Measurements from ENCODE around the gene NR1H4. TPM values are rescaled to one million over a fixed set of nuclear protein-coding genes. Genes with fewer than 3 reads are reported as not detected.

Gene NR1H4
- total and polyA plus RNA-seq, 4 experiments from 2014 or later = not detected

DNA sequence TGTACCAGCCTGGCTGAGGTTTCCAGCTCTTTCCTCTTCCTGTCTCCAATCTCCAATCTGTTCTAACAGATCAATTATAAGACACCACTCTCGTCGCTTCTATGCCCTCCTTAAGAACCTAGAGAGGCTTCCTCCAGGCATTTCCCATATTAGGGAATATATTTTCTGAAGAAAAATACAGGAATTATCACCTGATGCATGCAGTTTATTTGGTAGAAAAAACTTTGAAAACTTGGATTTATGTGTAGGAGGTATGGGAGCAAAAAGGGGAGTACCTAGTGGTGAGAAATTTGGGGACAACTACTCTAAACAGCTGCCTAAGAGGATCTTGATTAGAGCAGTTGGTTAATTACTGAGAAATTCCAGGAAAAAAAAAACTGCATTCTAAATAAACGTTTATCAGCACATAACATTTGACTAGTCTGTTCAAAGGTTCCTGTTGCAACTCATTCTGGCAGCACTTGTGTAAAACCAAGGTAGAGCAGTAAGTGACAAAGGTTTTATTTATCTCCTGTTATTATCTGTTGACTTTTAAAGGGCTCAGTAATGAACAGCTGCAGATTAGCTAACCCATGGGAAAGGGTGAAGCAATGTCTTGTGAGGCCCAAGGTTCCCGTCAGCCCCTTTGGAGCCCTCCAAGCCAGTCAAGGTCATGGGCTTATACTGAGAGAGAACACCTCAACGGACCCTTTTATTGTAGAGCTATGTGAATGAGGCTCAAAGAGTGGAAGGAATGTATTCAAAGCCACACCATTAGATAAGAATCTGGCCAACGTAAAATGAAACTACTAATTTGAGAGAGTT is 36.4 kb upstream of the NR1H4 start:
- no peak overlapping the region for H3K27ac ChIP-seq (ENCODE audit: low read depth, low read length)
- Mint-ChIP-seq H3K27ac (no peak overlapping the region), H3K27me3 (peaks cover 0 to 2% of the 10 kb centered on the region in 2 donors), H3K9me3 (no peaks in the 10 kb centered on the region), H3K36me3 (no peaks in the 10 kb centered on the region), H3K4me1 (no peaks in the 10 kb centered on the region), H3K4me3 (no peak overlapping the region)
- ChIA-PET CTCF (ENCODE audit: partially characterized antibody) (no interaction called here), POLR2A (ENCODE audit: partially characterized antibody) (no interaction called here)
- no peak for DNase-seq
- no peak overlapping the region for H3K4me3 ChIP-seq (ENCODE audit: low read length in 2 of 2)
- H3K36me3 ChIP-seq (ENCODE audit: insufficient read depth, low read length) = no peaks in the 10 kb centered on the region
- no peaks in the 10 kb centered on the region for H3K4me1 ChIP-seq (ENCODE audit: insufficient read depth, low read length)
- intact Hi-C loops (cut with micrococcal nuclease) = no loop called here
- no peaks in the 10 kb centered on the region for H3K9me3 ChIP-seq (ENCODE audit: control insufficient read depth in 1 of 2, low read length in 2 of 2)
- no peaks in the 10 kb centered on the region for H3K27me3 ChIP-seq (ENCODE audit: insufficient read depth, low read length)

GRCh38 chr12:100439797-100440196 is 33.9 kb upstream of the NR1H4 start:
- no peaks in the 10 kb centered on the region for H3K4me1 Mint-ChIP-seq
- Histone ChIP-seq H3K27me3 (ENCODE audit: insufficient read depth, low read length) (no peaks in the 10 kb centered on the region), H3K4me3 (ENCODE audit: low read length in 2 of 2) (no peak overlapping the region), H3K9me3 (ENCODE audit: control insufficient read depth in 1 of 2, low read length in 2 of 2) (no peaks in the 10 kb centered on the region), H3K4me1 (ENCODE audit: insufficient read depth, low read length) (no peaks in the 10 kb centered on the region), H3K27ac (ENCODE audit: low read depth, low read length) (no peak overlapping the region), H3K36me3 (ENCODE audit: insufficient read depth, low read length) (no peaks in the 10 kb centered on the region)
- H3K4me3 Mint-ChIP-seq = no peak overlapping the region
- ChIA-PET POLR2A (ENCODE audit: partially characterized antibody) (no interaction called here), CTCF (ENCODE audit: partially characterized antibody) (interaction anchor here (1.3 kb wide), 1 partner anchor 19 kb away, joined by 3 read pairs; no protein-coding TSS in a partner anchor)
- no peaks in the 10 kb centered on the region for H3K36me3 Mint-ChIP-seq
- intact Hi-C loops (cut with micrococcal nuclease) = no loop called here
- DNase-seq = no peak
- H3K27ac Mint-ChIP-seq = no peak overlapping the region
- peaks cover 1 to 2% of the 10 kb centered on the region in 2 donors for H3K27me3 Mint-ChIP-seq
- H3K9me3 Mint-ChIP-seq = no peaks in the 10 kb centered on the region

GRCh38 chr12:100442403-100442802 is 31.3 kb upstream of the NR1H4 start:
- no peak overlapping the region for H3K27ac Mint-ChIP-seq
- POLR2A ChIA-PET (ENCODE audit: partially characterized antibody) = no interaction called here
- no peaks in the 10 kb centered on the region for H3K9me3 Mint-ChIP-seq
- no peaks in the 10 kb centered on the region for H3K4me1 Mint-ChIP-seq
- CTCF ChIA-PET (ENCODE audit: partially characterized antibody) = no interaction called here
- H3K36me3 Mint-ChIP-seq = no peaks in the 10 kb centered on the region
- no peaks in the 10 kb centered on the region for H3K4me1 ChIP-seq (ENCODE audit: insufficient read depth, low read length)
- DNase-seq = no peak
- H3K4me3 ChIP-seq (ENCODE audit: low read length in 2 of 2) = no peak overlapping the region
- H3K9me3 ChIP-seq (ENCODE audit: control insufficient read depth in 1 of 2, low read length in 2 of 2) = no peaks in the 10 kb centered on the region
- H3K4me3 Mint-ChIP-seq = no peak overlapping the region
- H3K36me3 ChIP-seq (ENCODE audit: insufficient read depth, low read length) = no peaks in the 10 kb centered on the region
- no peaks in the 10 kb centered on the region for H3K27me3 ChIP-seq (ENCODE audit: insufficient read depth, low read length)
- intact Hi-C loops (cut with micrococcal nuclease) = no loop called here
- peaks cover 13% of the 10 kb centered on the region in 2 donors for H3K27me3 Mint-ChIP-seq
- no peak overlapping the region for H3K27ac ChIP-seq (ENCODE audit: low read depth, low read length)

- no peak overlapping the region for H3K4me3 Mint-ChIP-seq
- no peak for DNase-seq
- H3K4me1 Mint-ChIP-seq = no peaks in the 10 kb centered on the region
- peaks cover 14 to 16% of the 10 kb centered on the region in 2 donors for H3K27me3 Mint-ChIP-seq
- no peaks in the 10 kb centered on the region for H3K9me3 Mint-ChIP-seq
- no peak overlapping the region for H3K4me3 ChIP-seq (ENCODE audit: low read length in 2 of 2)
- no peak overlapping the region for H3K27ac ChIP-seq (ENCODE audit: low read depth, low read length)
- POLR2A ChIA-PET (ENCODE audit: partially characterized antibody) = no interaction called here
- H3K9me3 ChIP-seq (ENCODE audit: control insufficient read depth in 1 of 2, low read length in 2 of 2) = no peaks in the 10 kb centered on the region
- H3K27me3 ChIP-seq (ENCODE audit: insufficient read depth, low read length) = no peaks in the 10 kb centered on the region
- H3K36me3 ChIP-seq (ENCODE audit: insufficient read depth, low read length) = no peaks in the 10 kb centered on the region
- no peaks in the 10 kb centered on the region for H3K4me1 ChIP-seq (ENCODE audit: insufficient read depth, low read length)
- CTCF ChIA-PET (ENCODE audit: partially characterized antibody) = no interaction called here
- intact Hi-C loops (cut with micrococcal nuclease) = no loop called here
- H3K36me3 Mint-ChIP-seq = no peaks in the 10 kb centered on the region
- H3K27ac Mint-ChIP-seq = no peak overlapping the region
Observed at GRCh38 chr12:100443434-100443833, 30.2 kb upstream of the NR1H4 start.

DNA sequence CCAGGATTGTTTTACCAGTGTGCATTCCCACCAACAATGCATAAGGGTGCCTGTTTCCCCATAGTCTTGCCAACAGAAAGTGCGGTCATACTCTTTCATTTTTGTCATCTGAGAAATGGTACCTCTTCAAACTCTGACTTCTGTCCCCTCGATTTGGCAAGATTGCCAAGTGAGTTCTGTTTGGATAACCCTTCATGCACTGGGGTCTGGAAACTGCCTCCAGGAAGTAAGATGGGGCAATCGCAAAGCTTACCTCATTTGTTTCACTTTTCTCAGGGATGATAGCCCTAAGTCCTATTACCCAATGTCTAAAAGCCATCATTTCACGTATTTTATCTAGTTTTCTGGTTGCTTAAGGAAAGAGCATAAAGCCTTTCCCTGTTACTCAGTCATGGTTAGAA is 28.6 kb upstream of the NR1H4 start:
- Mint-ChIP-seq H3K4me1 (no peaks in the 10 kb centered on the region), H3K36me3 (no peaks in the 10 kb centered on the region), H3K27me3 (peaks cover 17 to 18% of the 10 kb centered on the region in 2 donors), H3K9me3 (no peaks in the 10 kb centered on the region), H3K4me3 (no peak overlapping the region), H3K27ac (no peak overlapping the region)
- POLR2A ChIA-PET (ENCODE audit: partially characterized antibody) = no interaction called here
- Histone ChIP-seq H3K27me3 (ENCODE audit: insufficient read depth, low read length) (no peaks in the 10 kb centered on the region), H3K4me3 (ENCODE audit: low read length in 2 of 2) (no peak overlapping the region), H3K36me3 (ENCODE audit: insufficient read depth, low read length) (no peaks in the 10 kb centered on the region), H3K9me3 (ENCODE audit: control insufficient read depth in 1 of 2, low read length in 2 of 2) (no peaks in the 10 kb centered on the region), H3K4me1 (ENCODE audit: insufficient read depth, low read length) (no peaks in the 10 kb centered on the region), H3K27ac (ENCODE audit: low read depth, low read length) (no peak overlapping the region)
- intact Hi-C loops (cut with micrococcal nuclease) = no loop called here
- CTCF ChIA-PET (ENCODE audit: partially characterized antibody) = no interaction called here
- no peak for DNase-seq

DNA sequence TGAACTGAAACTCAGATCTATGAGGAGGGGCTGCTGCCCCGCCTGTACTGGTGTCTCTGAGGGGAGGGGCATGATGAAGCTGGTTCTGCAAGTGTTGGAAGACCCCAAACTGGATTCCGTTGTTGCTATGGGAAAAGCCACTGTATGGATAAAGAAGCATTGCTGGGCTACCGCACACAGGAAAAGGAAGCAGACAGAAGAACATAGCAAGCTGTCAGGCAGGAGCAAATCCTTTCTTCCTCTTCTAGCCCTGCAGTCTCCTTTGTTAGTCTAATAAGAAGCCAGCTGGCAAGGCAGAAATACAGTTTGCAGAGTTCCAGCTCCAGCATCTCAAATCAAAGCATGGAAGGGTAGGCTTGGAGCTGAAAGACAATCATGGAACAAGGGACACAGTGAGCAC is 26.3 kb upstream of the NR1H4 start:
- no peak overlapping the region for H3K4me3 ChIP-seq (ENCODE audit: low read length in 2 of 2)
- no peak overlapping the region for H3K27ac Mint-ChIP-seq
- H3K27me3 Mint-ChIP-seq = peaks cover 20 to 21% of the 10 kb centered on the region in 2 donors
- intact Hi-C loops (cut with micrococcal nuclease) = no loop called here
- H3K27ac ChIP-seq (ENCODE audit: low read depth, low read length) = no peak overlapping the region
- no peak overlapping the region for H3K4me3 Mint-ChIP-seq
- no peaks in the 10 kb centered on the region for H3K36me3 Mint-ChIP-seq
- H3K9me3 Mint-ChIP-seq = no peaks in the 10 kb centered on the region
- H3K36me3 ChIP-seq (ENCODE audit: insufficient read depth, low read length) = no peaks in the 10 kb centered on the region
- ChIA-PET POLR2A (ENCODE audit: partially characterized antibody) (no interaction called here), CTCF (ENCODE audit: partially characterized antibody) (interaction anchor here (0.8 kb wide), 1 partner anchor 15 kb away, joined by 3 read pairs; no protein-coding TSS in a partner anchor)
- no peaks in the 10 kb centered on the region for H3K4me1 Mint-ChIP-seq
- no peaks in the 10 kb centered on the region for H3K4me1 ChIP-seq (ENCODE audit: insufficient read depth, low read length)
- no peaks in the 10 kb centered on the region for H3K27me3 ChIP-seq (ENCODE audit: insufficient read depth, low read length)
- no peak for DNase-seq
- no peaks in the 10 kb centered on the region for H3K9me3 ChIP-seq (ENCODE audit: control insufficient read depth in 1 of 2, low read length in 2 of 2)

GRCh38 chr12:100448656-100449055 is 25.0 kb upstream of the NR1H4 start:
- Mint-ChIP-seq H3K27ac (no peak overlapping the region), H3K9me3 (no peaks in the 10 kb centered on the region), H3K36me3 (no peaks in the 10 kb centered on the region), H3K4me1 (no peaks in the 10 kb centered on the region), H3K27me3 (peaks cover 20 to 23% of the 10 kb centered on the region in 2 donors), H3K4me3 (no peak overlapping the region)
- DNase-seq = no peak
- no peaks in the 10 kb centered on the region for H3K36me3 ChIP-seq (ENCODE audit: insufficient read depth, low read length)
- POLR2A ChIA-PET (ENCODE audit: partially characterized antibody) = no interaction called here
- H3K27ac ChIP-seq (ENCODE audit: low read depth, low read length) = no peak overlapping the region
- intact Hi-C loops (cut with micrococcal nuclease) = no loop called here
- H3K9me3 ChIP-seq (ENCODE audit: control insufficient read depth in 1 of 2, low read length in 2 of 2) = no peaks in the 10 kb centered on the region
- H3K27me3 ChIP-seq (ENCODE audit: insufficient read depth, low read length) = no peaks in the 10 kb centered on the region
- H3K4me3 ChIP-seq (ENCODE audit: low read length in 2 of 2) = no peak overlapping the region
- CTCF ChIA-PET (ENCODE audit: partially characterized antibody) = no interaction called here
- H3K4me1 ChIP-seq (ENCODE audit: insufficient read depth, low read length) = no peaks in the 10 kb centered on the region

Measured in CD4-positive, alpha-beta memory T cell (primary cell).